Right renal pelvis (tissue), 4 donors: ENCODE data around the gene CMTM8. TPM values are rescaled to one million over a fixed set of nuclear protein-coding genes. Genes with fewer than 3 reads are reported as not detected.
"Not testable (repeated sequence)": the region's sequence is repeated elsewhere in the genome, so short reads cannot be mapped to it uniquely, and the experiment has no call there.

Experiments
- DNase-seq, 4 donors: peaks; one replicate each; pipeline ENCODE4 v3.0.0-alpha.2; 2013; ENCODE audit warnings: low read depth in 4 of 4, low spot score in 3 of 4, missing footprints in 1 of 4
- polyA plus RNA-seq, 4 donors: library from polyadenylated mRNA; unstranded; fragments of 120-200 nt; gene quantifications; one replicate each; pipeline ENCODE4 v1.2.1, GENCODE V29; 2013; ENCODE audit not compliant: insufficient read length in 4 of 4

The CMTM8 gene
- 10 to 100 TPM; 12.7 to 13.8 (median 13.3) TPM for polyA plus RNA-seq

DNA sequence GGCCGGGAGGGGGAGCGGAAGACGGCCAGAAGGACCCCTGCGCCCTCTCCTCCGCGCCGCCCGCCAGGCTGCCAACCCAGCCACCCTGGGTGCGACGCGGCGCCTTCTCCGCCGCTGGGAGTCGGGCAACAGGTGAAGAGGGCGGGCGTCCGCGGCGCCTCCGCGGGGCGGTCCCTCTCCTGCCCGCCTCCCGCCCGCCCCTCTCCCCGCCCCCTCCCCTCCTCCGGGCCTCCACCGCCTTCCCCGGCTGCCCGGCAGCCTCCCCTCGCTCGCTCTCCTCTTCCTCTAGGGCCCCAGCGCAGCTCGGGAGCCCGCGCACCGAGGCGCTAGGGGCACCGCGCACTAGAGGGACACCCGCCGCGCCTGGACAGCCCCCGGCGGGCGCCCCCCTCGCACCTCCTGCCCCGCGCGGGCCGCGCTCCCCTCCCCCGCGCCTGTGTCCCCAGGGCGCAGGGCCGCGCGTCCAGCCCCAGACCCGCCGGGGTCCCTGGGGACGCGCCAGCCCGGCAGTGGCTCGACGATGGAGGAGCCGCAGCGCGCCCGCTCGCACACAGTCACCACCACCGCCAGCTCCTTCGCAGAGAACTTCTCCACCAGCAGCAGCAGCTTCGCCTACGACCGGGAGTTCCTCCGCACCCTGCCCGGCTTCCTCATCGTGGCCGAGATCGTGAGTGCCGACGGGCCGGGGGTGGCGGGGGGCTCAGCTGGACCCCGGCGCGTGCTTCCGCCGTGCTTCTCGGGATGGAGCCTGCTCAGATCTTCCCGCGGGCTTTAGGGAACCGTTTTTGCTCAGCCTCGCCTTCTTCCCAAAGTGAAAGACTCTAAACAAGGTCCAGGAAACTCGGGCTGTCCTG is at the start of gene CMTM8:
Gene CMTM8, plus strand, starts transcription at position 228 of the 854 bp plus-strand sequence. Its CDS starts 293 bp downstream, at position 521.
- DNase-seq = peak in 3 of 4 donors; percentile 44 to 57 (median 55)

- DNase-seq = no peak
Measured at GRCh38 chr3:32189693-32190092, 48.8 kb upstream of the CMTM8 start.

DNA sequence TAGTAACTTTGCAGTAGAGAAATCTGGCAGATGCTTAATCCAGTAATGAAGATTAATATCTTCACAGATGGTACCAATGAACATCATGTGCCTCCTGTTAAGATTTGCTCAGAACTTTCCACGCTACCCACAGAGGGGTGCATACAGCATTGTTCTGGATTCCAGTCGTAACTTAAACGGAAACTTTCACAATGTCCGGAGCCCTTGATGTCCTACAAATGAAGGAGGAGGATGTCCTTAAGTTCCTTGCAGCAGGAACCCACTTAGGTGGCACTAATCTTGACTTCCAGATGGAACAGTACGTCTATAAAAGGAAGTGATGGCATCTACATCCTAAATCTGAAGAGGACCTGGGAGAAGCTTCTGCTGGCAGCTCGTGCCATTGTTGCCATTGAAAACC is 47.9 kb upstream of the CMTM8 start:
- not testable (repeated sequence) for DNase-seq

- DNase-seq = no peak
Measured at GRCh38 chr3:32193101-32193500, 45.4 kb upstream of the CMTM8 start.

DNA sequence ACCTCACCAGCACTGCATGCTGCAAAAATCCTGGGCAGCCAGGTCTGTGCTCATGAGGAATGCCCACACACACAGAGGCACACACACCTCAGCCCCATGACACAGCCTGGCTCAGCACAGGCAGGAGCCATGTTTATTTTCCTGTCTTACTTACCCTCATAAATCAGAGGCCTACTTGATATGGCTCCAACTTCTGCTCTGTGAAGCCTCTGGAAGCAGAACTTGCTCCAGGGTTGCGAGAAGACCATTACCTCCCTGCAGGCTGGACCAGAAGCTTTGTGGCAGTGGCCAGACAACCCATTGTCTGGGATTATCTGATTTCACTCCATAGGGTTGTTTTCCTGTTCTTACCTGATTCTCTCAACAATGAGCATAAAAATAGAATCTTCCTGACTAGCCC is 43.8 kb upstream of the CMTM8 start:
- DNase-seq = no peak

GRCh38 chr3:32195995-32196540 is 42.4 kb upstream of the CMTM8 start:
- DNase-seq = no peak

GRCh38 chr3:32197991-32198390 is 40.5 kb upstream of the CMTM8 start:
- DNase-seq = no peak

- no peak for DNase-seq
Measured at GRCh38 chr3:32198714-32199113, 39.8 kb upstream of the CMTM8 start.

GRCh38 chr3:32200490-32200889 is 38.0 kb upstream of the CMTM8 start:
- DNase-seq = no peak

GRCh38 chr3:32200992-32201758 is 37.3 kb upstream of the CMTM8 start:
- no peak for DNase-seq

DNA sequence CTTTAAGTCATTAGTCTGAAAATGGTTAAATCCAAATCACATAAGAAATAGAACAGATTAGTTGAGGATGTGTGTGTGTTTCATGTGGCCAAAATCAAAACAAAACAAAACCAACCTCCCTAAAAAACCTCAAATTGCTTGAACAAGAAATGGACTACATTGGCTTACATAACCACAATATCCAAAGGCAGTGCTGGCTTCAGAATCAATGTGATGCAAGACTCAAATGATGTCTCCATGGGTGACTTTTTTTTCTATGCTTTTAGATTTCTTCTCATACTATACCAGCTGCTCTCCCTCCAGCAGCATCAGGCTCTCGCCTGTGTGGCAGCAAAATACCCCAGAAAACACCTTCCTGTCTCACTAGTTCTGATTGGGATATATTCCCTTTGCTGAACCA is 36.0 kb upstream of the CMTM8 start:
- DNase-seq = no peak

DNA sequence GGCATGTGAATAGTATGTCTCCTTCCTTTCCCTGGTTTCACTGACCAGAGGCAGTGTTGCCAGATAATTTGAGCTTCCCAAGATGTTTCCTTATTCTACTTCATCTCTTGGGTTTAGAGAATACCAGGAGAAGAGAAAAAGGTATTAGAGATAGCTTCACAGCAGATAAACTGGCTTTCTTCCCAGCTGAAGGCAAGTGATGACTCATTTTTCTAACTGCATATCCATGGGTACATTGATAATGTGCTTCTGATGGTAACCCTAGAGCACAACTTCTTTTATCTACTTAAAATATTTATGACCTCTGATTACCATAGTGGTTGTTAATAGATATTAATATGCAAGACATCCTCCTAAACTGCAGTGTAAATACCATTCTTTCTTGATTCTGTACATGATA is 34.6 kb upstream of the CMTM8 start:
- no peak for DNase-seq

DNA sequence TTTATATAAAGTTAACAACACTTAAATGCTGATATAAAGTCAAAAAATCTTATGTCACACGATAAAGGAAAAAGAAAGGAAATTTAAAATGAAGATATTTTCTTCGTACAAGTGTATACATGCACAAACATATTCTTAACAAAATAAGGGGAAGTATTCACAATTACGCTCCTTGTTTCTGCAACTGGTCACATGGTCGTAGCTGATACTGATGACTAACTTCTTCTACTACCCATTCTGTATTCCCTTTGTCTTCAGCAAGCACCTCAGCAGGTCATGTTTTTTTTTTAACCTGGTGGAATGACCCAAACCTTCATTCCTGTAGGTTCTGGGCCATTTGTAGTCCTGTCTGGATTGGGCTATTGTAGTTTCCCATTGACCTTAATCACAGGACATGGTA is 30.0 kb upstream of the CMTM8 start:
- DNase-seq = no peak

- no peak for DNase-seq
Measured at GRCh38 chr3:32215185-32215584, 23.3 kb upstream of the CMTM8 start.

- no peak for DNase-seq
Measured at GRCh38 chr3:32216172-32216783, 22.2 kb upstream of the CMTM8 start.

GRCh38 chr3:32217339-32217738 is 21.1 kb upstream of the CMTM8 start:
- no peak for DNase-seq

GRCh38 chr3:32219537-32219936 is 18.9 kb upstream of the CMTM8 start:
- DNase-seq = no peak

- DNase-seq = no peak
Measured at GRCh38 chr3:32220006-32220405, 18.5 kb upstream of the CMTM8 start.

- no peak for DNase-seq
Measured at GRCh38 chr3:32222950-32223349, 15.5 kb upstream of the CMTM8 start.

DNA sequence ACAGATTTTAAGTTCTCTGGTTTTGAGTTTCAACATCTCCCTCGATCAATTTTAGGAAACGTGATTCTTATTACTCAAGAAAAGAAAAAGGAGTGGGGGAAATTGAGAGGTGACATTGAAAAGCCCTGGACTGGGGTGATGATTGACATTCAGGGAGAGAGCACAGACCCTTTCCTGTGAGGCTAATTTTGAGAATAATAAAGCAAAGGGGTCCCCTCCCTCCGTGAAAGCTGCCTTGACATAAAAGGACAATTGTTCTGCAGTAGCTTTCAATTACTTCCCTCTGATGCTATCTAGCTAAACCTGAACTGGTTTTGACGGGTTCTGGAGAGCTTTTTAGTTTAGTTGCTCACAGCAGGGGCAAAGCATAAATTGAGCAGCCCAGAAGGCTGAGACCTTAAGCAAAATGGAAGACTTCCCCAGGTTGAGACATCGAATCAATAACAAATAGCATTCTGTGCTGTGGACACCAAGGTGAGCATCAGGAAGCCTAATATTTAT is 14.4 kb upstream of the CMTM8 start:
- DNase-seq = no peak
